ENCODE results near the gene CCDC92B.
"Not testable (repeated sequence)": the region's sequence is repeated elsewhere in the genome, so short reads cannot be mapped to it uniquely, and the experiment has no call there.

CCDC92B gene

DNA sequence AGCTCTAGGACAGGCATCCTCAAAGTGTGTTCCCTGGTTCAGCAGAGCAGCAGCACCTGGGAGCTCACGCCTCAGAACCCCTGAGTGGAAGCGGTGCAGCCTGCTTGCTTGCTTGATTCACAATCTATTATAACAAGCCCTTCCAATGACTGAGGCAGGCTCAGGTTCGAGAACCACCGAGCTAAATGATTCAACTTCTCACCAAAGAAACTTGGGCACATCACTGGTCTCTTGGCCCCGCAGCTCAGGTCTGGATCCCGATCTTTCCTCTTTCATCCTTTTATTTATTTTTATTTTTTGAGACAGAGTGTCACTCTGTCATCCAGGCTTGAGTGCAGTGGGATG is 62.4 kb downstream of the CCDC92B start:
- no peak for DNase-seq (ENCODE audit: low read depth)
- H3K4me3 ChIP-seq (replicated peaks; ENCODE audit: low read depth, low read length): no peak overlapping the region
- no peak for TF ChIP-seq CTCF (IDR thresholded peaks at IDR 0.05; ENCODE audit: low read length, missing control alignments)

GRCh38 chr17:2685696-2686095 is 63.8 kb downstream of the CCDC92B start:
- DNase-seq (ENCODE audit: low read depth): no peak
- no peak overlapping the region for H3K4me3 ChIP-seq (replicated peaks; ENCODE audit: low read depth, low read length)
- no peak for TF ChIP-seq CTCF (IDR thresholded peaks at IDR 0.05; ENCODE audit: low read length, missing control alignments)

DNA sequence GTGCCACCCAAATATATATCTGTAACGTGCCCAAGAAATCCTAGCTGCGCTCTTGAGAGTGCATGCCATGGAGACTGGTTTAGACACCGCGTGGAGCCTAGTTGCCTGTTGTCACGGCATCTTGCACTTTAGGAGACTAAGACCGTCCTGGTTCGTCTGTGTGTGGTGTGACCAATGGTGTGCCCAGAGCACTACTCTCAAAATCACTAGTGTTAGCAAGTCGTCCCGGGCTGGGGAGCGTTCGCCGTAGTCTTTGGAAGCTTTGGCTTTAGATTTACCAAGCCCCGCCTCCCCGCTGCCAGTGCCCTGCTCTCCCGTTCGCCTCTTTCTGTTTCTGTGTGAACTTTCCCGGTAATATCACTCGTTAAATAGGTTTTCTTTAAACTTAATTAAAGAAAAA is 64.9 kb downstream of the CCDC92B start:
- no peak overlapping the region for H3K4me3 ChIP-seq (replicated peaks; ENCODE audit: low read depth, low read length)
- no peak for TF ChIP-seq CTCF (IDR thresholded peaks at IDR 0.05; ENCODE audit: low read length, missing control alignments)
- no peak for DNase-seq (ENCODE audit: low read depth)

- DNase-seq (ENCODE audit: low read depth): no peak
Observed at GRCh38 chr17:2683912-2684311, 65.5 kb downstream of the CCDC92B start.

DNA sequence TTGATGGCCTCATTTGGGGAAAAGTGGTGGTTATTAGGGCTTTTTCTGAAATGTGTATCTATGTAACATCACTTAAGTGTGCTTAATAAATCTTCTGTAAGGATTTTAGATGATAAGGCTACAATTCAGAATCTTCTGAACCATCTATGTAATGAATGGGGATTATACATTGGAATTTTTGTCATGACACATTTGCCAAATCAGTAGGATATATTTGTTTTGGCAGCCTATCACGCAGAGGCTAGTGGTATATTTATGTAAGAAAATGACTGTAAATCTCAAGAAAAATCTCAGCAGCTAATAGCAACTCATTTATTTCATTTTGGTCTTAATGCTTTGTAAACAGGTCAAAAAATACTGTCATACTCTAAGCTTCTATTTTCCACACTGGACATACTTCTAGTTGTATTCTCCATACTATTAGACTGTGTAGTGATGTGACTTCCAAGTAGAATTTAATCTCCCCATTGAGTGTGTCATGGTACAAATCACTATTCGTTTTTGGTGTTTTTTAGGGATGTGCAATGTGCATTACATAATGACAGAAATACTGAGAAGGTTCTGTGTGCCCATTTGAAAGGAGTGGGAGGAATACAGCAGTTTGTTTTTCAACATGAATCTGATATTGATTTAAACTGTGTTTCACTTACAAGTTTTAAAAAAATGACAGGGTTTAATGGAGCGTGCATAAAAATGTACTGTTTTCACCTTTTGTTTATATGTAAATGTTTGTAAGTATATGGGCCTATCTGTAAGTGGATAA is 67.1 kb downstream of the CCDC92B start:
- no peak overlapping the region for H3K4me3 ChIP-seq (replicated peaks; ENCODE audit: low read depth, low read length)
- TF ChIP-seq CTCF (IDR thresholded peaks at IDR 0.05; ENCODE audit: low read length, missing control alignments): no peak
- no peak for DNase-seq (ENCODE audit: low read depth)

More at GRCh38 chr17:2683912-2684311, 65.5 kb downstream of the CCDC92B start:
- no peak overlapping the region for H3K4me3 ChIP-seq (replicated peaks; ENCODE audit: low read depth, low read length)
- no peak for TF ChIP-seq CTCF (IDR thresholded peaks at IDR 0.05; ENCODE audit: low read length, missing control alignments)

DNA sequence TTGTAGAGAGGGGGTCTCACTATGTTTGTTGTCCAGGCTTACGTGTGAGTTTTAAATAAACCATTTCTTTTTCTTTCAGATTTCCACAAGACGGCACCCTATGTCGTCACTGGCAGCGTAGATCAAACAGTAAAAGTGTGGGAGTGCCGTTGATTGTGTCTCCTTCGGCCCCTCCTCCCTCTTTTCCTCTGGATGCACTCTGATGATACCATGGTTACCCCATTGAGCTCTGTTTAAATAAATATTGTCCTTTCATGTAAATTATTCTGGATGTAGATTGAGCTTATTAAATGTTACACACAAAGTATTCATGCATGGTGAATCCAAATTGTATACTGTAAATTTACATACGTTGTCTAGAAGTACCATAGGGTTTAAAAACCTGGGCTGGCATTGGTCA is 67.8 kb downstream of the CCDC92B start:
- TF ChIP-seq CTCF (IDR thresholded peaks at IDR 0.05; ENCODE audit: low read length, missing control alignments): no peak
- no peak overlapping the region for H3K4me3 ChIP-seq (replicated peaks; ENCODE audit: low read depth, low read length)
- DNase-seq (ENCODE audit: low read depth): no peak

GRCh38 chr17:2680961-2681360 is 68.5 kb downstream of the CCDC92B start:
- H3K4me3 ChIP-seq (replicated peaks; ENCODE audit: low read depth, low read length): no peak overlapping the region
- no peak for DNase-seq (ENCODE audit: low read depth)
- no peak for TF ChIP-seq CTCF (IDR thresholded peaks at IDR 0.05; ENCODE audit: low read length, missing control alignments)

- DNase-seq (ENCODE audit: low read depth); H3K4me3 ChIP-seq (replicated peaks; ENCODE audit: low read depth, low read length): not testable (repeated sequence)
Observed at GRCh38 chr17:2679247-2679646, 70.2 kb downstream of the CCDC92B start.
